PC-3 (cell line): ENCODE results near the gene TTC34.

ENCODE experiments used
- EZH2 ChIP-seq: fragments of 300-600 bp; sonication (generic); IDR thresholded peaks from one replicate; pipeline ENCODE4 v1.6.1; 2017; ENCODE audit warnings: antibody characterized with exemption, mild to moderate bottlenecking, low read length; ENCODE audit not compliant: unreplicated experiment
- EZH2phosphoT487 ChIP-seq: fragments of 300-600 bp; sonication (generic); IDR thresholded peaks from 2 replicates; pipeline ENCODE4 v1.6.1; 2018; ENCODE audit warnings: mild to moderate bottlenecking, antibody characterized with exemption, low read length, borderline replicate concordance
- TF ChIP-seq, protein P1 (sequence below): fragments of 300-600 bp; sonication (generic); conservative IDR thresholded peaks from 2 replicates; pipeline ENCODE4 v1.5.1; 2017; ENCODE audit warnings: antibody characterized with exemption, low read depth, mild to moderate bottlenecking, low read length

DNA sequence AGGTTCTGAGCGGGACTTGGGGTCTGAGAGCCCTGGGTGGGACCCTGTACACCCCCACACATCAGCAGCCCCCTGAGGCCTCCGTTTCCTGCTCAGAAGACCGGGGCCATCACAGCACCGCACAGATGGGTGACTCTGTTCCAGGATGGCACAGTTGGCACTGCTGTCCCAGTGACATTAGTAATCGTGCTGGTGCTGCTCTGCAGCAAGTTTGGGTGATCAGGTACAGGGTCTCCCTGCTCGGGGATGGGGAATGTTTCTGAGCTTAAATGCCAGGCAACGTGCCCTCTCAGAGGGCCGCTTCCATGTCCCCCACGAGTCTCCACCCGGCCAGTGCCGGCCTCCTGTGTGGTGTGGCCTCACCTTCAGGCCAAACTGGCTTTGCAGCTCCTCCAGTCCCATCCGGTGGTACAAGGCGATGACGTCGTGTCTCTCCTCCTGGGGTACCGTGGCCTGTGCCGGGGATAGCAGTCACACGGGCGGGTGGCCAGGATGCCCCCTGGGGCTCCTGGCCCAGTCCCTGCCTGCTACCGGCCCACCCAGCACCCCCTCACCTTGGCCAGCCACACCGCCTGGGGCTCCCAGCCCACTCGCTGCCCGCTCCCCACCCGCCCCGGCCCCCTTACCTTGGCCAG, 197.9 kb downstream of the TTC34 start:
- no peak for TF ChIP-seq EZH2phosphoT487
- TF ChIP-seq EZH2: no peak
- TF ChIP-seq, protein P1, sequence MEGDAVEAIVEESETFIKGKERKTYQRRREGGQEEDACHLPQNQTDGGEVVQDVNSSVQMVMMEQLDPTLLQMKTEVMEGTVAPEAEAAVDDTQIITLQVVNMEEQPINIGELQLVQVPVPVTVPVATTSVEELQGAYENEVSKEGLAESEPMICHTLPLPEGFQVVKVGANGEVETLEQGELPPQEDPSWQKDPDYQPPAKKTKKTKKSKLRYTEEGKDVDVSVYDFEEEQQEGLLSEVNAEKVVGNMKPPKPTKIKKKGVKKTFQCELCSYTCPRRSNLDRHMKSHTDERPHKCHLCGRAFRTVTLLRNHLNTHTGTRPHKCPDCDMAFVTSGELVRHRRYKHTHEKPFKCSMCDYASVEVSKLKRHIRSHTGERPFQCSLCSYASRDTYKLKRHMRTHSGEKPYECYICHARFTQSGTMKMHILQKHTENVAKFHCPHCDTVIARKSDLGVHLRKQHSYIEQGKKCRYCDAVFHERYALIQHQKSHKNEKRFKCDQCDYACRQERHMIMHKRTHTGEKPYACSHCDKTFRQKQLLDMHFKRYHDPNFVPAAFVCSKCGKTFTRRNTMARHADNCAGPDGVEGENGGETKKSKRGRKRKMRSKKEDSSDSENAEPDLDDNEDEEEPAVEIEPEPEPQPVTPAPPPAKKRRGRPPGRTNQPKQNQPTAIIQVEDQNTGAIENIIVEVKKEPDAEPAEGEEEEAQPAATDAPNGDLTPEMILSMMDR: no peak
